Central memory CD8-positive, alpha-beta T cell (primary cell): ENCODE results near the gene LRPAP1.
A peak's percentile ranks its signal among the peaks of the same experiment; 100 is the strongest.

ENCODE experiments used
- ATAC-seq: fragments of 150-1000 bp; cut with Tn5 transposase; replicated peaks from 2 replicates; pipeline ENCODE4 v1.10.0; 2022; ENCODE audit warnings: mild to moderate bottlenecking, moderate FRiP score, moderate number of reproducible peaks; ENCODE audit not compliant: poor library complexity, severe bottlenecking; ENCODE audit errors: extremely low read depth
- DNase-seq, 2 donors: peaks; one replicate each; pipeline ENCODE4 v3.0.0; 2021; ENCODE audit warnings: low spot score in 2 of 2
- H3K27ac Mint-ChIP-seq: one replicate; pipeline ENCODE4 v1.8.0; 2022; ENCODE audit warnings: low read depth, mild to moderate bottlenecking, moderate library complexity, mixed read lengths
- H3K27me3 Mint-ChIP-seq: one replicate; pipeline ENCODE4 v1.8.0; 2022; ENCODE audit warnings: mixed read lengths
- H3K36me3 Mint-ChIP-seq: one replicate; pipeline ENCODE4 v1.8.0; 2022; ENCODE audit warnings: mild to moderate bottlenecking, moderate library complexity, mixed read lengths; ENCODE audit not compliant: insufficient read depth
- H3K4me1 Mint-ChIP-seq: one replicate; pipeline ENCODE4 v1.8.0; 2022; ENCODE audit warnings: mixed read lengths
- H3K4me3 Mint-ChIP-seq: one replicate; pipeline ENCODE4 v1.8.0; 2022; ENCODE audit warnings: mild to moderate bottlenecking, moderate library complexity, mixed read lengths
- H3K9me3 Mint-ChIP-seq: one replicate; pipeline ENCODE4 v1.8.0; 2022; ENCODE audit warnings: mixed read lengths

LRPAP1 gene

DNA sequence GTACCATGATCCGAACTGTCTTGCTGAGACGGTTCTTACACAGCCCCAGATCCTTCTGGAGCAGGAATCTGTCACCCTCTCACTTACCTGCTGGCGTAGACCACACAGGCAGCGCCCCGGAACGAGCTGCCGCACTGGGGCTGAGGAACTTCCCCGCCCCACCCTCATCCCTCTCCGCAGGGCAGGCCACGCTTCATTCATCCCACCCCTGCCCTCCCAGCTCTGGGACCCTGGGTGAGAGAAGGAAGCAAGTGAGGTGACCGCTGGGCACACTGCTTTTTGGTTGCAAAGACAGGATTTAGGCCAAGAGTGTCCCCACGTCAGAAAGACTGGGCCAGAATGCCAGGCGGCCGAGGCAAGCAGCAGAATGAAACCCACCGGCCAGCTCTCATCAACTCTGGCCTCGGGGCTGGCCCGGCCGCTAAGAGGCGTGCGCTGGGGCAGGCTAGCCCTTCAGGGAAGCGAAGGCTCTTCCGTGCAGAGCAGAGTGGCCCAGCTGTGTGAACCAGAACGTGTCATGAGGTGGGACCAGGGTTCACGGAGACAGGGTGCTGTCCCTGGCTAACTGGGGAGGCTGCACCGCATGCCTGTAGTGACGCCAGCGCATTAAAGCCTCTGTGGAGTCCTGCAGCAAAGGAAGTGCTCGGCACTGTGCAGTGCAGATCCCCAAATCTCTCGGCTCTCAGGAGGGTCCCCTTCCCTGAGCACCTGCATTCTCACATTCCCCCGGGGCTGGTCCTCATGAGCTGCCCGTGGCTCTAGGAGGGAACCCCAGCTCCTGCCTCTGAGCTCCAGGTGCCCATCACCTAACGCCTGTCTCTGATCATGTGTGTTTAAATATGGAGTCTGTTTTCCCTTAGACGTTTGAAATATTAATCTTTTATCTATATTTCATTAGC is 6.4 kb downstream of the LRPAP1 start:
- H3K36me3 Mint-ChIP-seq = peaks cover 28% of the 10 kb centered on the region

DNA sequence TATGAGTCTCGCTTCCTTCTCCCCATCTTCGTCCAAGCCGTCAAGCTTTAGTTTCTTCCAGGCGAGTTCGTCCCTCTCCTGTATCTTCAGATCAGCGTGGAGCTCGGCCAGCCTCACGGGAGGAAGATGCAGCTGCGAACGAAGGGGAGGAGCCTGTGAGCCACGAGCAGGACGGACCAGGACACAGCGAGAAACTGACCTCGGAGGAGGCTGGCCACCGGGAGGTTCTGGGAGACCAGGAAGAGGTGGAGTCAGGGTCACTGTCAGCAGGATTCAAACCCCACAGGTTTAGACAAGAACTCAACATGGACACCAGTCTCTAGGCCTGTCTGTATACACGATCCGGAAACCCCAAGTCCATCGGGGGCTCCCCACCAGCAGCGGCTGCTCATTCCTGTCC is 7.3 kb downstream of the LRPAP1 start:
- DNase-seq (no peak), ATAC-seq (no peak)
- Mint-ChIP-seq H3K4me3 (no peak overlapping the region), H3K9me3 (no peaks in the 10 kb centered on the region), H3K27me3 (no peaks in the 10 kb centered on the region), H3K27ac (no peak overlapping the region), H3K36me3 (peaks cover 27% of the 10 kb centered on the region), H3K4me1 (peaks cover 10% of the 10 kb centered on the region)

More for the DNA sequence above, 6.4 kb downstream of the LRPAP1 start:
- H3K4me1 Mint-ChIP-seq = peaks cover 18% of the 10 kb centered on the region
- ATAC-seq (no peak), DNase-seq (no peak)
- H3K27ac Mint-ChIP-seq = no peak overlapping the region
- H3K27me3 Mint-ChIP-seq = no peaks in the 10 kb centered on the region
- no peaks in the 10 kb centered on the region for H3K9me3 Mint-ChIP-seq
- no peak overlapping the region for H3K4me3 Mint-ChIP-seq

DNA sequence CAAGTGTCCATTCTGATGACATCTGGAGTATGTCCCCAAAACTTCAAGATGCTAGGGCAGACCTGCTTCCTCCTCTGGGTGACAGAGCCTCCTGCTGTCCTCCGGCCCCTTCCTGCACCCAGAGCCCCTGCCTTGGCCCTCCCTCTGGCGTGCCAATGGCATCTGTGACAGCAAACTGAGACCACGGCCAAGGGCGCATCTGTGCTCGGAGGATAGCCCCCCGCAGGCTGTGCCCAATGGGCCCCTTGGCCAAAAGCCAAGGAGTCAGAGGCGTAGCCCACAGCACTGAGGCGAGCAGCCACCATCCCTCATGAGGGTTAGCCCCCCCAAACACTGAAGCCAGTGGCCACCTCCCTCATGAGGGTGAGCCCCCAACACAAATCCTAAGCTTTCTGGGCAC is 7.9 kb downstream of the LRPAP1 start:
- no peak overlapping the region for H3K27ac Mint-ChIP-seq
- DNase-seq = no peak
- ATAC-seq = no peak
- H3K36me3 Mint-ChIP-seq = peaks cover 30% of the 10 kb centered on the region
- no peak overlapping the region for H3K4me3 Mint-ChIP-seq
- no peaks in the 10 kb centered on the region for H3K9me3 Mint-ChIP-seq
- H3K27me3 Mint-ChIP-seq = no peaks in the 10 kb centered on the region
- H3K4me1 Mint-ChIP-seq = peaks cover 7% of the 10 kb centered on the region

DNA sequence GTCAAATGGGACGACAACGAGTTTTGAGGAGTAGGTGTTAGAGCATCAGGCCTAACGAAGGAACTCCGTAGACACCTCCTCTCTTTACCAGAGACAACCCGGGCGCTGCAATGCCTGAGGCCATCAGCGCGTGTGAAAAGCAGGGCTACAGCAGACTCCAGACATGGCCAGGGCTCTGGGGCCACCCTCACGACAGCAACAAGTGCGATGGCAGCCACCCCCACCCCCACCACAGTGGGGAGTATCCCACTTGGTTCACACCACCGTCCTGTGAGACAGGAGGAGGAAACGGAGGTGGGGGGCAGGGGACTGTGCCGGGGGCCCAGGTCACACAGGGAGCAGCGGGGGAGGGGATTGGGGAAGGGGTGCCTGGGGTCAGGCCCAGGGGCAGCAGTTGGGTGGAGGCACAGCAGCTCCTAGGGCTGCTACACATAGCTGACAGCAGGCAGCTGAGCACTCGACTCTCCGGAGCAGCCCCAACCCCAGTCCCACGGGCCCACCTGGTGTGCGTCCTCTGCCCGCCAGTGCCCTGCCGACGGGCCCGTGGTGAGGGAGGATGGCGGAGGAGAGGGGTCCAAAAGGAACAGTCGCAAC is 8.5 kb downstream of the LRPAP1 start:
- Mint-ChIP-seq H3K9me3 (no peaks in the 10 kb centered on the region), H3K27ac (no peak overlapping the region), H3K27me3 (no peaks in the 10 kb centered on the region), H3K36me3 (peaks cover 36% of the 10 kb centered on the region), H3K4me3 (no peak overlapping the region), H3K4me1 (peaks cover 7% of the 10 kb centered on the region)
- ATAC-seq = no peak
- no peak for DNase-seq

DNA sequence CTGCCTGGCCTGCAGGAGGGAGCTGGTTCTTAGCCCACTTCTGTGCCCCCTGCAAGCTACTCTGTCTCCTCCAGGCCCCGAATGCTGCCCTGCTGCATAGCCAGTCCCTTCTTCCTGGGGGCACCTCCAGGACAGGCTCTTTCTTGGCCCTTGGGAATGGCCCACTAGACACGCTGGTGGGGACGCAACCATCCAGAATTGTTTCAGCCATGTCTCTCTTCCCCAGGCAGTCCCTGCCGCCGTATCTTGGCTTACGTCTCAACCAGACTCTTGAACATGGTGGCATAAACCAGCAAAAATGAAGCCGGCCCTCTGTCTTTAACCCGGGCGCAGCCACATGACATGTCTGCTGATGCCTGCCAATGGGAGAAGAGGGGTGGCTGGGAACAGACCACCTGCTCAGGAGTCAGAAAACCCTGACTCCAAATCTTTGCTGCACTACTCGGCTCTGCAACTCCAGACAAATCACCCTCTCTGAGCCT is 9.0 kb downstream of the LRPAP1 start:
- no peak overlapping the region for H3K4me3 Mint-ChIP-seq
- no peaks in the 10 kb centered on the region for H3K27me3 Mint-ChIP-seq
- no peak overlapping the region for H3K27ac Mint-ChIP-seq
- no peak for ATAC-seq
- H3K36me3 Mint-ChIP-seq = peaks cover 35% of the 10 kb centered on the region
- no peak for DNase-seq
- no peaks in the 10 kb centered on the region for H3K9me3 Mint-ChIP-seq
- peaks cover 7% of the 10 kb centered on the region for H3K4me1 Mint-ChIP-seq

DNA sequence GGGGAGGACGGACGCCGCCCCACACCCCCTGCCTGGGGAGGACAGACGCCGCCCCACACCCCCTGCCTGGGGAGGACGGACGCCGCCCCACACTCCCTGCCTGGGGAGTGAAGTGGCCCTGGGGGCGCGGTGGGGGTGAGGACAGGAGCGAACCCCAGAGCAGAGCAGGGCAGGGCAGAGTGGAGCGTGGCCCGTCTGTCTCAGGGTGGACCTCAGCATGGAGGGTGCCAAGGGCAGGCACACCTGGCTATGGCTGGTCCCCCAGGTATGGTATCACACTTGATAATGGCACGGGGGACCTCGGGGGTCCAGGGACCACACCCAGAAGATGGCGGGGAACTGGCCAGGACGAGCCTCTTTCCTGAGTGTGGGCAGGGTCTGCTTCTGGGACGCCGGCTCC is 9.6 kb downstream of the LRPAP1 start:
- no peak overlapping the region for H3K4me3 Mint-ChIP-seq
- peaks cover 7% of the 10 kb centered on the region for H3K4me1 Mint-ChIP-seq
- no peak overlapping the region for H3K27ac Mint-ChIP-seq
- ATAC-seq (no peak), DNase-seq (no peak)
- H3K27me3 Mint-ChIP-seq = no peaks in the 10 kb centered on the region
- H3K9me3 Mint-ChIP-seq = no peaks in the 10 kb centered on the region
- H3K36me3 Mint-ChIP-seq = peaks cover 38% of the 10 kb centered on the region

DNA sequence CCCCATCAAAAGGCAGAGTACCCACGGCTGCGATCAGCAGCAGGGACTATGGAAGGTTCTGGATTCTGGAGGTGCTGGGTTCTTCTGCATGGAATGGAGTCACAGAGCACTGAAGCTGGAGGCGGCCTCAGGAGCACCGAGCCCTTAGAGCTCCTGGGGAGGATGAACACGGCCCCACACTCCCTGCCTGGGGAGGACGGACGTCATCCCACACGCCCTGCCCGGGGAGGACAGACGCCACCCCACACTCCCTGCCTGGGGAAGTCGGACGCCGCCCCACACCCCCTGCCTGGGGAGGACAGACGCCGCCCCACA is 9.9 kb downstream of the LRPAP1 start:
- H3K27me3 Mint-ChIP-seq = no peaks in the 10 kb centered on the region
- peaks cover 41% of the 10 kb centered on the region for H3K36me3 Mint-ChIP-seq
- H3K27ac Mint-ChIP-seq = no peak overlapping the region
- peaks cover 7% of the 10 kb centered on the region for H3K4me1 Mint-ChIP-seq
- ATAC-seq = no peak
- H3K4me3 Mint-ChIP-seq = no peak overlapping the region
- DNase-seq = no peak
- H3K9me3 Mint-ChIP-seq = no peaks in the 10 kb centered on the region

DNA sequence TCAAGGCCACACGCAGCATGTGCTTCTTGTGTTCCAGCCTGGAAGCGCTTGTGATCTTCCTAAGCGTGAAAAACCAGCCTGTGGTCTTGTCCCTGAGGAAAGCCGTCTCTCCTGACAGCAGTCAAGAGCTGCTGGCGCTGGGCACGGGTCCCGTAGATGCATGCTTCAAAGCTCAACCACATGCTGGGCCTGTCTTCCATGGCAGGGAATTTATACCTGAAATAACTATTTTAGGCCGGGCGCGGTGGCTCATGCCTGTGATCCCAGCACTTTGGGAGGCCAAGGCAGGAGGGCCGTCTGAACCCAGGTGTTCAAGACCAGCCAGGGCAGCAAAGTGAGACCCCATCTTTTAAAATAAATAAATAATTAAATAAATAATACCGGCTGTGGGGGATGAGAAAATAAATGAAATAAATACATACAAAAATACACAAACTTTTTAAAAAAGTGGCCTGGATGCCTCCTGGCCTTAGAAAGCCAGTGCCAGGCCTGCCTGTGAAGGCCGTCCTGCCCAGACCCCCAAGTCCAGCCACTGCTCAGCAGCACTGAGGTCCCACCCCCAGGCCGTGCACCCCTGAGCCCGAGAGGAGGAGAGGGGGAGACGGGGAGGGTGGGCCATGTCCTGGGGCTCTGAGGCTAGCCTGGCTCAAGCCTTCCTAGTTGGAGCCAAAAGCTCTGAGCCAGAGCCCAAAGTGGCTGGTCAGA is 10.4 kb downstream of the LRPAP1 start:
- Mint-ChIP-seq H3K4me1 (peaks cover 4% of the 10 kb centered on the region), H3K27me3 (no peaks in the 10 kb centered on the region), H3K9me3 (no peaks in the 10 kb centered on the region), H3K27ac (peak overlapping the region; percentile 32), H3K4me3 (no peak overlapping the region), H3K36me3 (peaks cover 43% of the 10 kb centered on the region)
- no peak for DNase-seq
- ATAC-seq = peak; percentile 16

DNA sequence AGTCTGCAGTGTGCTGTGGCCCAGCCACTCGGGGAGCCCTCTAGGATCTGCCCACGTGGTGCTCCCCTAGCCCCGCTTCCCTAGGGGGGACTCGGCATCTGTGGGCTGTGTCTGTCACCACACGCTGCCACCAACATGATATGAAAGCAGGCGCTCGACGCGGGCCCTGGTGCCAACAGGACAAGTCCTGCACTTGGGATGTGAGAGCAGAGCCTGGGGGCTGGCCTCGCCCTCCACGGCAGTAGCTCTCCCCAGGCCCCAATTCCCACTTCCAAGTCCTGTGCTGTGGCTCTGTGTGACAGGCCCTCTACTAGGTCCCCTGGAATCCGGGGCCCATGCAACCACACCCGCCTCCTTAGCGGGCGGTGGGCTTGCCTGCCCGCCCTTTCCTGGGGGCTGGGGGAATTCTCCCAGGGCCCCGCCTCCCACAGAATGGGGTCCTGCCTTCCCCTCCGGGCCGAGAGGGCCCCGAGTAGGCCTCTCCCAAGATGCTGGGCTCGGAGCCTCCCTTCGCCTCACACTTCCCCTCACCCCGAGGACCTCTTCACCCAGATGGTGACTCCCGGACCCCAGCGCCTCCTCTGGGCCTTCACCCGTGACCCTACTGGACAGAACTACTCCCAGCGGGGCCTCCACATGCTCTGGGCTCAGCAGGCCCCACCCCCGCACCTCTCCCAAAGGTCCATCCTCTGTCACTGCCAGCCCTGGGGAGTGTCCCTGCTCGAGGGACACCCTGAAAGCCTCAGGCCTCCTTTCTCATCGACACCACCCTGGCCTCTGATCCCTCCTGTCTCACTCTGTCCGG is 11.2 kb downstream of the LRPAP1 start:
- ATAC-seq (no peak), DNase-seq (no peak)
- Mint-ChIP-seq H3K4me1 (no peaks in the 10 kb centered on the region), H3K36me3 (peaks cover 47% of the 10 kb centered on the region), H3K4me3 (no peak overlapping the region), H3K27me3 (no peaks in the 10 kb centered on the region), H3K9me3 (no peaks in the 10 kb centered on the region), H3K27ac (peak overlapping the region; percentile 32)

DNA sequence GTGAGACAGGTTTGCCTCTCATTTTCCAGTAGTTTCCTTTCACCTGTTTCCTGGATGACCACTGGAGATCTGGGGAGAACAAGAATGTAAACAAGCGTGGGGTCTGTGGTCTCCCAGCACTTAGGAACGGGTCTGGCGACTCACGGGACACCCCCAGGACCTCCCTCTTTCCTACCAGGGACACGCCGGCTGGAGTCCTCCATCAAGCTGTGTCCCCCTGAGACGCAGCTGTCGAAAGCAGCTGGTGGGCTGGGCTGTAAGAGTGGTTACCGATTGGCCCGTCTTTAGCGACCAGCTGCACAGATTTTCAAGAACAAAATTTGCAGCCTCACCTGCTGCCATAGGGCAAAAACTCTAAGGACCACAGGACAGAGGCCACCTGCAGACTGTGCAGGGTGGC is 11.9 kb downstream of the LRPAP1 start:
- Mint-ChIP-seq H3K27ac (no peak overlapping the region), H3K9me3 (no peaks in the 10 kb centered on the region), H3K4me1 (no peaks in the 10 kb centered on the region), H3K4me3 (no peak overlapping the region), H3K27me3 (no peaks in the 10 kb centered on the region), H3K36me3 (peaks cover 50% of the 10 kb centered on the region)
- DNase-seq (no peak), ATAC-seq (no peak)

DNA sequence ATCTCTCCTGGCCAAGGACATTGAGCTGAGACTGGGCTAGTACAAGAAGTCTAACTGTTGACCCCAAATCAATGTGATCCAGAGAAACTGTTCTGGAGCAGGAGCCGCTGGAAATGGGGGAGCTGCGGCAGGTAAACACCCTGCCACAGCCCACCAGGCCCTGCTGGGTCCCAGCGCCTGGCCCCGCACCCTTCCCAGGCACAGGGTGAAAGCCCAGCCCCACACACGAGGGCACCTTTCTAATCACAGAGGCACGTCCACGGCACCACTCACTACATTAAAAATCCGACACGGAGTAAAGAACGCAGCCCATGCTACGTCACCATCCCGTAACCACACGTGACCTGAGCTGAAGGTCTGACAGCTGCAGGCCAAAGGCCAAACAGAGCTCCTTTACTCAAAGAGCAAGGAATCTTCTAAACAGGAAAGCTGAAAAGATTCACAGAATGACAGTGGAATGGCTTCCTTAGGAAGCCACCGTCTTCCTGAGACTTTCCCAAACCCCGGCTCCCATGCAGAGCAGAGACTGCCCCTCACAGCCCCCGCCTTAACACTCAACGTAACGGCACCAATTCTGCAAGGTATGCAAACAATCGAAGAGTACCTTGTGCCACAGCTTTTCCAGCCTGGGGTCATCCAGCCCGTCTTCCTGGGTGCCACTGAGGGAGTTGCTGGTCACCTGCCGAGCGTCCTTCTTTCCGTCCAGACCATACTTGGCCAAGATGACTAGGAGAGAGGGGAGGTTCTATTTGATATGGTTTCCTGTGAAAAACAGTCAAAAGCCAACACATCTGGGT is 12.6 kb downstream of the LRPAP1 start:
- H3K27ac Mint-ChIP-seq = no peak overlapping the region

DNA sequence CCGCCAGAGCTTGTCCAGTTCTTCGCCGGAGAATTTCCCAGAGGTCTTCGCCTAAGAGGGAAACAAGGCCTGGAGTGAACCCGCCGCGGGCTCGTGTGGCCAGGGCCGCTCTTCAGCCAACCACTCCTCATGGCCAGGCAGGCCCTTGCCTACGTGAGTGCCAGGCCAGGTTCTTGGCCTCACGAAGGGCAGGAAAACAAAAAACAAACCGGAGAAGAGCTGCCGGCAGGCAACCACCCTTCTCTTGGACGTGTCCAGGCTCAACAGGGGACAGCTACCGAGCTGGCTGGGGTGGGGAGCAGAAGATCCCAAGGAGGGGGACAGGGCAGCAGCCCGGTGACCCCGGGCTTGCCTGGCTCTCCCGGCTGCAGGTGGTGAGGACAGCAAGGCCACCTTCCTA is 13.3 kb downstream of the LRPAP1 start:
- Mint-ChIP-seq H3K36me3 (peaks cover 52% of the 10 kb centered on the region), H3K27me3 (no peaks in the 10 kb centered on the region), H3K27ac (no peak overlapping the region), H3K4me1 (no peaks in the 10 kb centered on the region), H3K4me3 (no peak overlapping the region), H3K9me3 (no peaks in the 10 kb centered on the region)
- DNase-seq = no peak
- no peak for ATAC-seq

More for the DNA sequence above, 12.6 kb downstream of the LRPAP1 start:
- DNase-seq = no peak
- ATAC-seq = no peak
- H3K27me3 Mint-ChIP-seq = no peaks in the 10 kb centered on the region
- H3K9me3 Mint-ChIP-seq = no peaks in the 10 kb centered on the region
- H3K4me3 Mint-ChIP-seq = no peak overlapping the region
- H3K4me1 Mint-ChIP-seq = no peaks in the 10 kb centered on the region
- H3K36me3 Mint-ChIP-seq = peaks cover 52% of the 10 kb centered on the region
